GM06990 (cell line): ENCODE measurements around the gene KLF3.

Experiments
- DNase-seq: peaks from one replicate; pipeline ENCODE4 v3.0.0-alpha.2; 2011; ENCODE audit not compliant: insufficient read length; ENCODE audit errors: extremely low read depth
- H3K27me3 ChIP-seq: replicated peaks from 2 replicates; pipeline ENCODE4 v1.6.0; 2011; ENCODE audit warnings: low read length; ENCODE audit not compliant: control insufficient read depth, insufficient read depth
- H3K36me3 ChIP-seq: 2 replicates; pipeline ENCODE4 v1.5.1; 2011; ENCODE audit warnings: low read length; ENCODE audit not compliant: control insufficient read depth, insufficient read depth
- H3K4me3 ChIP-seq: replicated peaks from 2 replicates; pipeline ENCODE4 v1.5.1; 2011; ENCODE audit warnings: low read depth, mild to moderate bottlenecking, control low read depth, low read length
- TF ChIP-seq, protein P1 (sequence below): IDR thresholded peaks from 2 replicates; pipeline ENCODE4 v1.5.1; 2011; ENCODE audit warnings: low read length, control low read depth, mild to moderate bottlenecking, inconsistent platforms; ENCODE audit not compliant: insufficient read depth, poor library complexity, severe bottlenecking

Gene KLF3

DNA sequence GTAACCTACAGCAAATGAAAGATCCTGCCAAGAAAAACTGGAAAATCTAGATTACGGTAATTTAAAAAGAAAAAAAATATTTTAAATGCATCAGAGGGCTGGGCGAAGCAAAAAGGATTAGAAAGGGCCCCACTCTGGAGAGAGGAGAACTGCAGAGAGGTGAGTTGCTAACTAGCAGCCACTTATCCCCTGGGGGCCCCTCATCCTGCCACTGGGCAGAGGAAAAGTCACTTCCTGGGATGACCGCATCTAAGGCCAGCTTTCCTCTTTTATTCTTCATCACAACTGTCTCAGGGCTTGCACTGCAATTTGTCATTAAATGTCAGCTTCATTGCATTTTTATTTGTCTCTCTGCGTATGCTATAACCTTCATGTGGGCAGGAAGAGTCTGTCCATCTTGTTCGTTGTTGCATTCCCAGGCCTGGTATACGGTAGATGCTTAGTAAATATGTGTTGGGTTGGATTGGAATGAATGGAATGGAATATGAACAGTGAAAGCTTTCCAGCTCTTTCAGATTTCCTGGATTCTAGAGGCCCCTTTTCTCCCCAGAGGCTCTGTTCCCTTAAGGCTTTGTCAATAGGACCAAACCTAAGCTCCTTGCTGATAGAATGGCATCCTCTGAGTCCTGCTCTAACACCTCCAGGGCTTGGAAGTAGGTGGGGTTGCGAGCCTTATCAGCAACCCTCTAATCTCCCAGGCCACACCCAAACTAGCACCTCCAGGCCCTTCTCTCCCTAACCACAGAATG, 59.9 kb downstream of the KLF3 start:
- DNase-seq = no peak
- H3K27me3 ChIP-seq = no peaks in the 10 kb centered on the region
- TF ChIP-seq, protein P1, sequence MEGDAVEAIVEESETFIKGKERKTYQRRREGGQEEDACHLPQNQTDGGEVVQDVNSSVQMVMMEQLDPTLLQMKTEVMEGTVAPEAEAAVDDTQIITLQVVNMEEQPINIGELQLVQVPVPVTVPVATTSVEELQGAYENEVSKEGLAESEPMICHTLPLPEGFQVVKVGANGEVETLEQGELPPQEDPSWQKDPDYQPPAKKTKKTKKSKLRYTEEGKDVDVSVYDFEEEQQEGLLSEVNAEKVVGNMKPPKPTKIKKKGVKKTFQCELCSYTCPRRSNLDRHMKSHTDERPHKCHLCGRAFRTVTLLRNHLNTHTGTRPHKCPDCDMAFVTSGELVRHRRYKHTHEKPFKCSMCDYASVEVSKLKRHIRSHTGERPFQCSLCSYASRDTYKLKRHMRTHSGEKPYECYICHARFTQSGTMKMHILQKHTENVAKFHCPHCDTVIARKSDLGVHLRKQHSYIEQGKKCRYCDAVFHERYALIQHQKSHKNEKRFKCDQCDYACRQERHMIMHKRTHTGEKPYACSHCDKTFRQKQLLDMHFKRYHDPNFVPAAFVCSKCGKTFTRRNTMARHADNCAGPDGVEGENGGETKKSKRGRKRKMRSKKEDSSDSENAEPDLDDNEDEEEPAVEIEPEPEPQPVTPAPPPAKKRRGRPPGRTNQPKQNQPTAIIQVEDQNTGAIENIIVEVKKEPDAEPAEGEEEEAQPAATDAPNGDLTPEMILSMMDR = no peak
- no peak overlapping the region for H3K4me3 ChIP-seq
- H3K36me3 ChIP-seq = no peaks in the 10 kb centered on the region

DNA sequence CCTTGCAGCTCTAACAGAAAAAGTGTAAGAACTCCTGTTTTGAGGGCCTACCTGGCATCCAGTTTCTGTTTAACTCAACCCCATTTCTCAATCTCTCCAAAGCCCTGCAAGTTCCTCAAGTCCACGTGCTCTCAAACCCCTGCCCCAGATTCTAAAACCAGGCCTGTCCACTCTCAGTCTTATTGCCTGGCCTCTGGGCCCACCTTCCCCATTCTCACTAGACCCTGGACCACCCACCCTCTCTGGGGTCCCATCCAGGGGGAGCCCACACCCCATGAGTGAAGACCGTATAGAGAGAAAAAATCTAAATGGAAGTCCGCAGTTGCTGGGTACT, 60.4 kb downstream of the KLF3 start:
- DNase-seq = no peak
- no peak overlapping the region for H3K4me3 ChIP-seq
- TF ChIP-seq, protein P1 = no peak
- no peaks in the 10 kb centered on the region for H3K36me3 ChIP-seq
- H3K27me3 ChIP-seq = no peaks in the 10 kb centered on the region

DNA sequence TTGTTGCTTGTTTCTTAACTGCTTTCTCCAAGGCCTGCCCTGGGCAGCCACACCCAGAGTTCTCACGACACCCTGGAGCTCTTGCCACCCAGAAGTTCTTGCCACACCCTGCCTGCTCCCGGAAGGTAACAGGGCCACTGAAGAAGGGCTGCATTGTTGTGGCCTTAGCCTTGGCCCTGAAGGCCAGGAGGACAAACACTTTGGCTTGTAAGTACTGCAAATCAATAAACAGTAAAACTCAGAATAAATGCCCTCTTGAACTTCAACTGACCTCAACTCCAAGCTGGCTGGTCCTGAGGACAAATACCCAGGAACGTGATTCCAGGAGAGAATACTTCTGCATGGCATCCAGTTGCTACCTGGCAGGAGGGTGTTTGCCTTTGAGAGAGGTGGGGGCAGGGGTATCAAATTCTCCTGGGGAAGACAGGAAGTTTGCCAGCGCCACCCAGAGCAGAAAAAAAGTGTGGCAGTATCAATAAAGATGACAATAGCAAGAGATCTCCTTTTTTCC, 64.7 kb downstream of the KLF3 start:
- Histone ChIP-seq H3K27me3 (no peaks in the 10 kb centered on the region), H3K36me3 (no peaks in the 10 kb centered on the region), H3K4me3 (no peak overlapping the region)
- TF ChIP-seq, protein P1 = no peak
- DNase-seq = no peak

DNA sequence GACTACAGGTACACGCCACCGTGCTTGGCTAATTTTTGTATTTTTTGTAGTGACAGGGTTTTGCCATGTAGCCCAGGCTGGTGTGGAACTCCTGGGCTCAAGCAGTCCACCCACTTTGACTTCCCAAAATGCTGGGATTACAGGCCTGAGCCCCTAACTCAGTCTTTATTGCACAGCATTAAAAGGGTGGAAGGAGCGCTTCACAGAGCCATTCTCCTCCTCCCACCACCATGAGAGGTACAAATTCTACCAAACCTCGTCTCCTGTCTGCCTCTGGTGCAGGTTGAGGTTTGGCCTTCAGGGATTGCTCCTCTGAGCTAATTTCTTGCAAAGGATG, 66.5 kb downstream of the KLF3 start:
- TF ChIP-seq, protein P1 = no peak
- H3K4me3 ChIP-seq = no peak overlapping the region
- no peak for DNase-seq

DNA sequence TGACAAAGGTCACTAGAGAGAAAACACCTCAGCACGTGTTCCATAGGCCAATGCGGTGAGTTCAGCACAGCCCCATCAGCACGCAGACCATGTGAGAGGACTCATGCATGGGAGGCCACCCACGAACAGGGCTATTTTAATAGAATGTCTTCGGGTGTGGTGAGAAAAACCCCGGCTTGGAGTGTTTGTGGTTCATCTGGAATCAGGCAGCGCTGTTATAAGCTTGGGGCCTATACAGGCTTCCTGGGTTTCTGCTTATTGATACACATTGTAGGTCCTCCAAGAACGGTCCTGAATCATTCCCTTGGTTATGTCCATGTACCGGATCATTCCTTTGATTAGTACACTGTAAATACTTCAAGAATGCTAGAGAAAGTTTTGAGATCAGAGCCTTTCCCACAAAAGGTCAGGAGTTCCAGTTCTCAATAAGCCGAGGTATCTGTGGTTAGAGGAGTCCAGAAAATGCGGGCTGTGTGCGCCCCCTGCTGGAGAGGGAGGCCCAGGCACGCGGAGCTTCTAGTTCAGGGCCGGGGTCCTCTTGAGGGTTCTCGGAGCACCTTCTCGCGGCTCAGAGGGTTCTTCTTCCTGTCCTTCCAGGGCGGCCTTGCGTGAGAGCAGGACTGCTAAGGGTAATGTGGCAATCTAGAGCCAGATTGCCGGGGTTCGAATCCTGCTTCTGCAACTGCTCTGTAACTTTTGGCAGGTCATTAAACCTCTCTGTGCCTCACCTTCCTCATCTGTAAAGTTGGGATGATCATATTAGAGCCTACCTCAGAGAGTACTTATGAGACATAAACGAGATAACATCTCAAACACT, 67.0 kb downstream of the KLF3 start:
- DNase-seq = peak; percentile 78
- TF ChIP-seq, protein P1 = peak; percentile 97
- Histone ChIP-seq H3K4me3 (no peak overlapping the region), H3K36me3 (no peaks in the 10 kb centered on the region), H3K27me3 (no peaks in the 10 kb centered on the region)

More for the DNA sequence above, 66.5 kb downstream of the KLF3 start:
- Histone ChIP-seq H3K27me3 (no peaks in the 10 kb centered on the region), H3K36me3 (no peaks in the 10 kb centered on the region)
